ENCODE data around the gene ALOX15B.

The ALOX15B gene, protein sequence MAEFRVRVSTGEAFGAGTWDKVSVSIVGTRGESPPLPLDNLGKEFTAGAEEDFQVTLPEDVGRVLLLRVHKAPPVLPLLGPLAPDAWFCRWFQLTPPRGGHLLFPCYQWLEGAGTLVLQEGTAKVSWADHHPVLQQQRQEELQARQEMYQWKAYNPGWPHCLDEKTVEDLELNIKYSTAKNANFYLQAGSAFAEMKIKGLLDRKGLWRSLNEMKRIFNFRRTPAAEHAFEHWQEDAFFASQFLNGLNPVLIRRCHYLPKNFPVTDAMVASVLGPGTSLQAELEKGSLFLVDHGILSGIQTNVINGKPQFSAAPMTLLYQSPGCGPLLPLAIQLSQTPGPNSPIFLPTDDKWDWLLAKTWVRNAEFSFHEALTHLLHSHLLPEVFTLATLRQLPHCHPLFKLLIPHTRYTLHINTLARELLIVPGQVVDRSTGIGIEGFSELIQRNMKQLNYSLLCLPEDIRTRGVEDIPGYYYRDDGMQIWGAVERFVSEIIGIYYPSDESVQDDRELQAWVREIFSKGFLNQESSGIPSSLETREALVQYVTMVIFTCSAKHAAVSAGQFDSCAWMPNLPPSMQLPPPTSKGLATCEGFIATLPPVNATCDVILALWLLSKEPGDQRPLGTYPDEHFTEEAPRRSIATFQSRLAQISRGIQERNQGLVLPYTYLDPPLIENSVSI

DNA sequence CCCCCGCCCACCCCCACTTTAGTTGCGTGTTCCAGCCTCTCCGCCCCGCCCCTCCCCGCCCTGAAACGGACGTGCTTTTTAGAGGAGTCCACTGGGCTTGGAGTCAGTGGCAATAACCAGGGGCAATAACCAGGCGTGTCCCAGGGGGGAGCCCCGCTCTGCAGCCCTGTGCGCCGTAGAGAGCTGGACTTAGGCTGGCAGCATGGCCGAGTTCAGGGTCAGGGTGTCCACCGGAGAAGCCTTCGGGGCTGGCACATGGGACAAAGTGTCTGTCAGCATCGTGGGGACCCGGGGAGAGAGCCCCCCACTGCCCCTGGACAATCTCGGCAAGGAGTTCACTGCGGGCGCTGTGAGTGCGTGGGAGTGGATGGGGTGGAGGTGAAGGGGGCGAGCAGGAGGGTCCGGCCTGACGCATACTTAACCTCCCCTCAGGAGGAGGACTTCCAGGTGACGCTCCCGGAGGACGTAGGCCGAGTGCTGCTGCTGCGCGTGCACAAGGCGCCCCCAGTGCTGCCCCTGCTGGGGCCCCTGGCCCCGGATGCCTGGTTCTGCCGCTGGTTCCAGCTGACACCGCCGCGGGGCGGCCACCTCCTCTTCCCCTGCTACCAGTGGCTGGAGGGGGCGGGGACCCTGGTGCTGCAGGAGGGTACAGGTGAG, at the start of gene ALOX15B:
ALOX15B (plus strand) TSS at position 106 of the 657 bp plus-strand sequence; CDS start at position 203, 97 bp downstream.
- Mint-ChIP-seq H3K27me3 (ENCODE audit: low read depth) (peaks cover 31% of the 10 kb centered on the region), H3K27ac (no peak within 1 kb of the TSS), H3K9me3 (no peaks in the 10 kb centered on the region), H3K4me1 (ENCODE audit: low read depth) (no peaks in the 10 kb centered on the region), H3K4me3 (no peak within 1 kb of the TSS), H3K36me3 (ENCODE audit: low read depth) (no peaks in the 10 kb centered on the region)
- no peak for DNase-seq (ENCODE audit: low spot score)

DNA sequence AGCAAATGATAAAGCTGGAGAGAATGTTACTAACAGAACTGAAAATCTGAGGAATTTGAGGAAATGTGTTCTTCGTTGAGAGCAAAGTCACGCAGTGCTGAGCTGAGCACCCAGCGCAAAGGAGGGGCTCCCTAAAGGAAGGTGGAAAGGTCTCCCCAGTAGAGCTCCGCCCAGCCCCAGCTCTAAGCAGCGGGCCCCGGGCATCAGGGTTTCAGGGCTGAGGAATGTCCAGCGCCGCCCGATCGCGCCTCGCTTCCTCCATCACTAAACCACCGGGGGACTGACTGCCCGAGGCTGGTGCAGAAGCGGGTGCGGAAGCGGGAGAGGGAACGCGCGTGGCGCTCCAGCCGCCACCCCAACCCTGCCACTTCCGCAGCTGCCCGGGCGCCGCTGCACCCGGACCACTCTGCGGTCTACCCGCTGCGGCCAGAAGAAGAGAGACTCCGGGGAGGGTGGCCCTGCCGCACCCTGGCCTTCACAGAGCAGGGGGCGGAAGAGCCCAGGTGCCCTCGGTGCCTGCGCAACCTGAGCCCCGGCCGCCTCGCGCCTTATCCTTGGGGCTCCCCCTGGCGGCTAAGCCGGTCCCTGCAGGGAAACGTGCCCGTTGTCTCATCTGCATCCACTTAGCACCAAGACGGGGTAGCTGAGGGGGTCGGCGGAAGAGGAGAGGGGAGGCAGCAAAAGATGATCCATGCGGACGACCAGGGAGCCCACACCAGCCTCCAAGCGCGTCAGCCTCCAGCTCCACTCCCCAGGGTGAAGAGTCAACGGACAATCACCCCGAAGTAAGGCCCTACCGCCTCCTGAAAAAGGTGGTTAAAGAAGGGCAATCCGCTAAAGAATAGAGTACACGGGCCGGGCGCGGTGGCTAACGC, 48.8 kb upstream of the ALOX15B start:
- Mint-ChIP-seq H3K27ac (peak overlapping the region; percentile 72), H3K36me3 (ENCODE audit: low read depth) (no peaks in the 10 kb centered on the region), H3K4me1 (ENCODE audit: low read depth) (peaks cover 24% of the 10 kb centered on the region), H3K4me3 (peak overlapping the region; percentile 76), H3K27me3 (ENCODE audit: low read depth) (peaks cover 6% of the 10 kb centered on the region), H3K9me3 (no peaks in the 10 kb centered on the region)
- peak; percentile 88 for DNase-seq (ENCODE audit: low spot score)

DNA sequence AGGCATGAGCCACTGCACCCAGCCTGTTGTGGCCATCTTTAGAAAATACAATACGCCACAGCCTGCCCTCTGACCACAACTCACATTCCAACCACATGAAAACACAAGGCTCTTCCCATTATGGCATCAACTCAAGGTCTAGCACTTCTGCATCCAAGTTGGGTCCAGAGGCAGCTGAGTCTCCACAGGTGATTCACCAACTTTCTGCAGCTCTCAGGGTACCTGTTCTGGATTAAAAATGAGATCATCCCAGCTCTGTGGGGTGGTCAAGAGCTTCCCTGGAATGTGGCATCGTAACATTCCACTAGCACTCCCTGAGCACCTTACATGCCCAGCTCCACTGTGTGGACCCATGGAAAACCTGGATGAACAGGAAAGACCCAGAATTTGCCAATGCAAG, 46.3 kb upstream of the ALOX15B start:
- Mint-ChIP-seq H3K36me3 (ENCODE audit: low read depth) (no peaks in the 10 kb centered on the region), H3K4me3 (no peak overlapping the region), H3K4me1 (ENCODE audit: low read depth) (peaks cover 27% of the 10 kb centered on the region), H3K27me3 (ENCODE audit: low read depth) (peaks cover 19% of the 10 kb centered on the region), H3K27ac (peak overlapping the region; percentile 26), H3K9me3 (no peaks in the 10 kb centered on the region)
- no peak for DNase-seq (ENCODE audit: low spot score)

DNA sequence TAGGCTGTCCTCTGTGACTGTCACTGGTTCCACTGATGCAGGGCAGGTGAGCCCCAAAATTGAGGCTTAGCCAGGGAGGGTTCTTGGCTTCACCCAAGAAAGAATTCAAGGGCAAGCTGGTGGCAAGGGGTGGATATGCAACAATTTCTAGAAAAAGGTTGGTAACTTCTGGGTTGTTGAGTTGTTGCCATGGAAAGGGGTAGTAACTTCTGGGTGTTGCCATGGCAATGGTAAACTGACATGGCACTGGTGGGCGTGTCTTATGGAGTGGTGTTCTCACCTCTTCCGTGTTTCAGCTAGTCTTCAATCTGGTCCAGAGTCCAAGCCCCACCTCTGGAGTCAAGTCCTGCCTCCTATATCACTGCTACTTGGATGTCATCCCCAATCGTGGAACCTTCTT, 45.9 kb upstream of the ALOX15B start:
- H3K9me3 Mint-ChIP-seq = no peaks in the 10 kb centered on the region
- no peak overlapping the region for H3K4me3 Mint-ChIP-seq
- H3K27ac Mint-ChIP-seq = no peak overlapping the region
- peaks cover 27% of the 10 kb centered on the region for H3K4me1 Mint-ChIP-seq (ENCODE audit: low read depth)
- H3K27me3 Mint-ChIP-seq (ENCODE audit: low read depth) = peaks cover 19% of the 10 kb centered on the region
- DNase-seq (ENCODE audit: low spot score) = no peak
- no peaks in the 10 kb centered on the region for H3K36me3 Mint-ChIP-seq (ENCODE audit: low read depth)

DNA sequence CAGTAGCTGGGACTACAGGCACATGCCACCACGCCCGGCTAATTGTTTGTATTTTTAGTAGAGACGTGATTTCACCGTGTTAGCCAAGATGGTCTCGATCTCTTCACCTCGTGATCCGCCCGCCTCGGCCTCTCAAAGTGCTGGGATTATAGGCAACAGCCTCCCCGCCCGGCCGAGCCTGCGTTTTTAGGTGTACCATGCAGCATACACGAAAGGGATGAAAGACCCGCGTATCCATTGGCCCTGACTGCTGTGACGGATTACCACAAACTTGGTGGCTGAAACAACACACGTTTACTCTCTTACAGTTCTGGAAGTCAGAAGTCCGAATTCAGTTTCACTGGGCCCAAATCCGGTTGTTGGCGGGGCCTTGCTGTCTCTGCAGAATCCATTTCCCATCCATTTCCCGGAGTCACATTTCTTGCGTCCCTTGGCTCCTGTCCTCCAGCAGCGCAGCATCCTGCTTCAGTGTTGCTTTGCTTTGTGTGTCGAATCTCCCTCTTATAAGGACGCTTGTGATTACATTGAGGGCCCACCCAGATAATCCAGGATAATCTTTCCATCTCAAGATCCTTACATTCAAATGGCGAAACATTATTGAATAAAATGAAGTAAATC, 44.8 kb upstream of the ALOX15B start:
- no peak for DNase-seq (ENCODE audit: low spot score)
- Mint-ChIP-seq H3K36me3 (ENCODE audit: low read depth) (no peaks in the 10 kb centered on the region), H3K27ac (no peak overlapping the region), H3K4me3 (no peak overlapping the region), H3K27me3 (ENCODE audit: low read depth) (peaks cover 25% of the 10 kb centered on the region), H3K4me1 (ENCODE audit: low read depth) (peaks cover 24% of the 10 kb centered on the region), H3K9me3 (no peaks in the 10 kb centered on the region)

DNA sequence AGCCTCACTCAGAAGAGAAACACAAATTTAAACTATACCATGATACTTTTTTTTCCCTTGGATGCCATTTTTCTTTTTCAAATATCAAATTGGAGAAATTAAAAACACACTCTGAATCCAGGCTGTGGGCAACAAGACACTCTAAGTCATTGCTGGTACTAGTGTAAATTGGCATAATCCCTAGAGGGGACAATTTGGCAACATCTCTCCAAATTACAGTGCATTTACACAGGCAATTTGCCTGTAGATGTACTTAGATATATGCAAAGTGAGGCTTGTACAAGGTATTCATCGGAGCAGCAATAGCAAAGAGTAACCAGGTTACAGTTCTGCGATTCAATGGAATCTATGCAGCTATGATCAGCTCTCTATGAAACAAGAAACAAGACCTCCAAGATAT, 43.1 kb upstream of the ALOX15B start:
- no peaks in the 10 kb centered on the region for H3K9me3 Mint-ChIP-seq
- H3K36me3 Mint-ChIP-seq (ENCODE audit: low read depth) = no peaks in the 10 kb centered on the region
- no peak overlapping the region for H3K4me3 Mint-ChIP-seq
- no peak overlapping the region for H3K27ac Mint-ChIP-seq
- no peak for DNase-seq (ENCODE audit: low spot score)
- H3K4me1 Mint-ChIP-seq (ENCODE audit: low read depth) = peaks cover 13% of the 10 kb centered on the region
- H3K27me3 Mint-ChIP-seq (ENCODE audit: low read depth) = peaks cover 36% of the 10 kb centered on the region

DNA sequence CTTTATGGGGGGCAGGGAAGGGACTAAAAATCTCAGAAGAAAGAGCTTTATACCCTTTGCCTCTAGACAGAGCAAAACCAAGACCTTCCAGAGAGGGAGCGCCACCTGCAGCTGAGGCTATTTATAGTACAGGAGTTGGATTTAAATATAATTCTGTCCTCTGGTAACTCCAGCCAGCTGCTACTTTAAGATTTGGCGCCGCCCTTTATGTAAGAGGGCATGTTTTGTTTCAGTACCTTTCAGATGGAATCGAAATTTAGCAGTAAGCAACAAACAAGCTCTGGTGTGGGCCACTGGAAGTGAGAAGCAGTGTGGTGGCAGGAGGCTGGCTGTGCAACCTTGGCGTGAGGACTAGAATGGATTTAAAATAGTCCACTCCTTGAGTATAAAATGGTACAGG, 41.7 kb upstream of the ALOX15B start:
- no peak overlapping the region for H3K4me3 Mint-ChIP-seq
- H3K9me3 Mint-ChIP-seq = no peaks in the 10 kb centered on the region
- H3K4me1 Mint-ChIP-seq (ENCODE audit: low read depth) = peaks cover 11% of the 10 kb centered on the region
- no peak overlapping the region for H3K27ac Mint-ChIP-seq
- no peaks in the 10 kb centered on the region for H3K36me3 Mint-ChIP-seq (ENCODE audit: low read depth)
- peak; percentile 18 for DNase-seq (ENCODE audit: low spot score)
- H3K27me3 Mint-ChIP-seq (ENCODE audit: low read depth) = peaks cover 47% of the 10 kb centered on the region

DNA sequence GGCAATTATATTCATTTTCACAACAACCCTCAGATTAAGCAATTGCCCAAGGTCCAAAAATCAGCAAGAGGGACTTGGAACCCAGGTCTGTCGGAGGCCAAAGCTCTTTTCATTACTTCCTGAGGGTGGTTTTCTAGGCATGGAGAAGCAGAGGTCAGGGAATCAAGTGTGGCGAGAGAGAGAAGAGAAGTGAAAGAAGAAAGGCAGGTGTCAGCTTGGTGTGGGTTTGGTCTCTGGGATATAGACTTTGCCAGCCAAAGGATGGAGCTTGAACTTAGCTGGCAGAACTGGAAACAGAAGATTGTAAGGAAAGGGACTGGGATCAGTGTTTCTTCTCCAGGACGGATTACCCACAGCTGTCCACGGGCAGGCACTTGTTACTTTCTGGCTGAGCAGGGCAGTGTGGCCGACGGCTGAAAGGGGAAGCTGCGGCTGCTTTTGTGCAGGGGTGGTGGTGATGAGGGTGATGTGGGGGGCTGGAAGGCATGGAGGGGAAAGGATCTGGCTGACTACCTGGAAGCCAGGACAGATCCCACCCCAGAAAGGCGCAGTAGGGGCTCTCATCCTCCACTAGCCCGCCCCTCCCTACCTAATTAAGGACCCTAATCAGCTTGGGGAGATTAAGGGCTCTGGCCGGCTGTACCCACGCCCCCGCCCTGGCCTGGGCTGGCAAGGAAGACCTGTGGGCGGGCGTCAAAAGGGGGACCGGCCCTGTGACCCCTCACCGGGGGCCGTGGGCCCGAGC, 36.7 kb upstream of the ALOX15B start, which contains the start of gene GUCY2D:
GUCY2D (plus strand) TSS at position 640 of the 745 bp plus-strand sequence. CDS start 433 bp downstream, outside the sequence.
- no peak for DNase-seq (ENCODE audit: low spot score)
- Mint-ChIP-seq H3K9me3 (no peaks in the 10 kb centered on the region), H3K27me3 (ENCODE audit: low read depth) (peaks cover 53% of the 10 kb centered on the region), H3K4me1 (ENCODE audit: low read depth) (peaks cover 8% of the 10 kb centered on the region), H3K36me3 (ENCODE audit: low read depth) (no peaks in the 10 kb centered on the region), H3K27ac (no peak within 1 kb of the TSS), H3K4me3 (peak within 1 kb of the TSS; percentile 53)

DNA sequence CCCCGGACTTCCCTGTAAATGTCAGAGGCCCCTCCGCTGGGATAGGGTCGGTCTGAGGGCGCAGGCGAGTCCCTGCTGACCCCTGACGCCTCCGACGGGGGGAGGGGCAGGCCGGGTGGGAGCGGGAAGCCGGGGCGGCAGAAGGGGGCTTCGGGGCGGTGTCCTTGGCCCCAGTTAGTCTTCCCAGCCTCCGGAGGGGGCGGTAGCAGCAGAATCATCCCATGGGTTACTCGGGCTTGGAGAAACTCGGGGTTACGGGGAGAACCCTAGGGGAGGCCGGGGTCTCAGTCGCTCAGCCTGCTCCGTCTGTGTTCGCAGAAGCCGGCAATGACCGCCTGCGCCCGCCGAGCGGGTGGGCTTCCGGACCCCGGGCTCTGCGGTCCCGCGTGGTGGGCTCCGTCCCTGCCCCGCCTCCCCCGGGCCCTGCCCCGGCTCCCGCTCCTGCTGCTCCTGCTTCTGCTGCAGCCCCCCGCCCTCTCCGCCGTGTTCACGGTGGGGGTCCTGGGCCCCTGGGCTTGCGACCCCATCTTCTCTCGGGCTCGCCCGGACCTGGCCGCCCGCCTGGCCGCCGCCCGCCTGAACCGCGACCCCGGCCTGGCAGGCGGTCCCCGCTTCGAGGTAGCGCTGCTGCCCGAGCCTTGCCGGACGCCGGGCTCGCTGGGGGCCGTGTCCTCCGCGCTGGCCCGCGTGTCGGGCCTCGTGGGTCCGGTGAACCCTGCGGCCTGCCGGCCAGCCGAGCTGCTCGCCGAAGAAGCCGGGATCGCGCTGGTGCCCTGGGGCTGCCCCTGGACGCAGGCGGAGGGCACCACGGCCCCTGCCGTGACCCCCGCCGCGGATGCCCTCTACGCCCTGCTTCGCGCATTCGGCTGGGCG, 35.9 kb upstream of the ALOX15B start:
- Mint-ChIP-seq H3K9me3 (no peaks in the 10 kb centered on the region), H3K27me3 (ENCODE audit: low read depth) (peaks cover 50% of the 10 kb centered on the region), H3K36me3 (ENCODE audit: low read depth) (no peaks in the 10 kb centered on the region), H3K27ac (no peak overlapping the region), H3K4me3 (no peak overlapping the region), H3K4me1 (ENCODE audit: low read depth) (peaks cover 6% of the 10 kb centered on the region)
- DNase-seq (ENCODE audit: low spot score) = no peak

DNA sequence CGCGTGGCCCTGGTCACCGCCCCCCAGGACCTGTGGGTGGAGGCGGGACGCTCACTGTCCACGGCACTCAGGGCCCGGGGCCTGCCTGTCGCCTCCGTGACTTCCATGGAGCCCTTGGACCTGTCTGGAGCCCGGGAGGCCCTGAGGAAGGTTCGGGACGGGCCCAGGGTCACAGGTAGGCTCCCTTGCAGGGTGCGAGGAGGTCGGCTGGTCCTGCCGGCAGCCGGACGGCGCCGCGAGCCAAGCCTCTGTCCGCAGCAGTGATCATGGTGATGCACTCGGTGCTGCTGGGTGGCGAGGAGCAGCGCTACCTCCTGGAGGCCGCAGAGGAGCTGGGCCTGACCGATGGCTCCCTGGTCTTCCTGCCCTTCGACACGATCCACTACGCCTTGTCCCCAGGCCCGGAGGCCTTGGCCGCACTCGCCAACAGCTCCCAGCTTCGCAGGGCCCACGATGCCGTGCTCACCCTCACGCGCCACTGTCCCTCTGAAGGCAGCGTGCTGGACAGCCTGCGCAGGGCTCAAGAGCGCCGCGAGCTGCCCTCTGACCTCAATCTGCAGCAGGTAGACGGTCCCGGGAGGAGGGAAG, 35.2 kb upstream of the ALOX15B start:
- Mint-ChIP-seq H3K4me1 (ENCODE audit: low read depth) (peaks cover 6% of the 10 kb centered on the region), H3K4me3 (no peak overlapping the region), H3K36me3 (ENCODE audit: low read depth) (no peaks in the 10 kb centered on the region), H3K27me3 (ENCODE audit: low read depth) (peaks cover 46% of the 10 kb centered on the region), H3K9me3 (no peaks in the 10 kb centered on the region), H3K27ac (no peak overlapping the region)
- no peak for DNase-seq (ENCODE audit: low spot score)

DNA sequence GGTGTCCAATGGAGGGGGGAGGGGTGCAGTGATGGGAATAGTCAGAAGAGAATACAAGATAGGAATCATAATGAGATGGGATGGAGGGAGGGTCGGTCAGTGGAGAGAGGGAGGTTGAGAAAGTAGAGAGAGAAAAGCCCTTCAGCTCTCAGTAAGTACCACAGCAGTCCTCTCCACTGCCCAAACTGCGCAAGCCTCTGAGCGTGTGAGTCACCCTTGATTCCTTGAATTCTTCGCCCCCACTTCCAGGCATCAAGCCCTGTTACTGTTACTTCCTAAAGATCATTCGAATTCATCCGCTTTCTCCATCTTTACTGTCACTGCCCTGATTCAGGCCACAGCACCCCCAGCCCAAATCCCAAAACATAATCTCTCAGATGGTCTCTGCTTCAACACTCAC, 34.0 kb upstream of the ALOX15B start:
- Mint-ChIP-seq H3K27me3 (ENCODE audit: low read depth) (peaks cover 40% of the 10 kb centered on the region), H3K4me3 (no peak overlapping the region), H3K36me3 (ENCODE audit: low read depth) (no peaks in the 10 kb centered on the region), H3K4me1 (ENCODE audit: low read depth) (peaks cover 6% of the 10 kb centered on the region), H3K9me3 (no peaks in the 10 kb centered on the region), H3K27ac (no peak overlapping the region)
- DNase-seq (ENCODE audit: low spot score) = no peak

DNA sequence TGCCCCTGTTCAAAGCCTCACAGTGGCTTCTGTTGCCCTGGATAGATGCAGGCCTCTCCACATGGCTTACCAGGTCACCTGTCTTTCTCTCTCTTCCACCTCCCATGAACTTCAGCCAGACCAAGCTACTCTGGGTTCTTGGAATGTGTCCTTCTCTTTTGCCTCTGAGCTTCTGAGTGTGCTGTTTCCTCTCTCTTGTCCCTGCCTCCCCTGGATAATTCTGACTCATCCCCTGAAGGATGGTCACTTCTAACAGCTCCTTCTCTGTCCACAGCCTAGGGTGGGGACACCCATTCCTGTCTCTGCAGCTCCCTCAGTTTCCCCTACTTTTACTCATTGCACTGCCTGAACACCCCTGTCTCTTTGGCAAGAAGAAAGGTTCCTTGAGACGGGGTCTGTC, 33.5 kb upstream of the ALOX15B start:
- H3K36me3 Mint-ChIP-seq (ENCODE audit: low read depth) = no peaks in the 10 kb centered on the region
- no peak overlapping the region for H3K27ac Mint-ChIP-seq
- no peaks in the 10 kb centered on the region for H3K9me3 Mint-ChIP-seq
- DNase-seq (ENCODE audit: low spot score) = no peak
- H3K4me3 Mint-ChIP-seq = no peak overlapping the region
- H3K4me1 Mint-ChIP-seq (ENCODE audit: low read depth) = peaks cover 6% of the 10 kb centered on the region
- peaks cover 41% of the 10 kb centered on the region for H3K27me3 Mint-ChIP-seq (ENCODE audit: low read depth)
